SW 1271 (cell line): ENCODE results near the gene PAIP2B.
"Not testable (repeated sequence)": the region's sequence is repeated elsewhere in the genome, so short reads cannot be mapped to it uniquely, and the experiment has no call there.

Source experiments
- DNase-seq, 2 experiments: peaks; one replicate each; lab custom pipeline; 2025; lab: John Stamatoyannopoulos, UW

Gene PAIP2B

GRCh38 chr2:71216501-71216900 is 10.4 kb downstream of the PAIP2B start:
- no peak for DNase-seq

- no peak for DNase-seq
Measured at GRCh38 chr2:71215447-71215846, 11.5 kb downstream of the PAIP2B start.

GRCh38 chr2:71212336-71212735 is 14.6 kb downstream of the PAIP2B start:
- no peak for DNase-seq

- no peak for DNase-seq
Measured at GRCh38 chr2:71210292-71210691, 16.6 kb downstream of the PAIP2B start.

GRCh38 chr2:71208756-71209155 is 18.1 kb downstream of the PAIP2B start:
- no peak for DNase-seq

- DNase-seq, result no peak
Measured at GRCh38 chr2:71207601-71208000, 19.3 kb downstream of the PAIP2B start.

GRCh38 chr2:71206271-71206670 is 20.6 kb downstream of the PAIP2B start:
- no peak for DNase-seq

GRCh38 chr2:71191570-71191943 is 35.3 kb downstream of the PAIP2B start:
- DNase-seq, result no peak

- peak in 1 of 2 experiments; percentile 27 for DNase-seq
Measured at GRCh38 chr2:71190656-71191569, 36.0 kb downstream of the PAIP2B start.

- no peak for DNase-seq
Measured at GRCh38 chr2:71187589-71187988, 39.3 kb downstream of the PAIP2B start.

- no peak for DNase-seq
Measured at GRCh38 chr2:71186973-71187372, 39.9 kb downstream of the PAIP2B start.

GRCh38 chr2:71183306-71184115 is 43.4 kb downstream of the PAIP2B start:
- not testable (repeated sequence) for DNase-seq

- DNase-seq, result no peak
Measured at GRCh38 chr2:71181316-71181715, 45.6 kb downstream of the PAIP2B start.

- DNase-seq, result not testable (repeated sequence)
Measured at GRCh38 chr2:71178836-71179235, 48.1 kb downstream of the PAIP2B start.

GRCh38 chr2:71174207-71174606 is 52.7 kb downstream of the PAIP2B start:
- no peak for DNase-seq

- DNase-seq, result no peak
Measured at GRCh38 chr2:71173096-71173495, 53.8 kb downstream of the PAIP2B start.

- no peak for DNase-seq
Measured at GRCh38 chr2:71166812-71167211, 60.1 kb downstream of the PAIP2B start.

- DNase-seq, result no peak
Measured at GRCh38 chr2:71157124-71157793, 69.6 kb downstream of the PAIP2B start.

GRCh38 chr2:71156573-71156972 is 70.3 kb downstream of the PAIP2B start:
- no peak for DNase-seq

- no peak for DNase-seq
Measured at GRCh38 chr2:71155846-71156245, 71.1 kb downstream of the PAIP2B start.

- DNase-seq, result no peak
Measured at GRCh38 chr2:71154798-71155197, 72.1 kb downstream of the PAIP2B start.

GRCh38 chr2:71154279-71154678 is 72.6 kb downstream of the PAIP2B start:
- no peak for DNase-seq
